SKM-1 (cell line): Measurements from ENCODE around the gene ASIC1.

Experiments
- DNase-seq: peaks from one replicate; lab custom pipeline; 2025; ENCODE audit not compliant: unreplicated experiment; lab: John Stamatoyannopoulos, UW

Gene ASIC1

GRCh38 chr12:50060120-50060468 lies 2.7 kb downstream of the ASIC1 start:
- no peak for DNase-seq

- no peak for DNase-seq
Measured at GRCh38 chr12:50061171-50061570, 3.8 kb downstream of the ASIC1 start.

- no peak for DNase-seq
Measured at GRCh38 chr12:50061946-50062686, 4.7 kb downstream of the ASIC1 start.

- DNase-seq = no peak
Measured at GRCh38 chr12:50062728-50063460, 5.5 kb downstream of the ASIC1 start.

- no peak for DNase-seq
Measured at GRCh38 chr12:50065726-50066310, 8.4 kb downstream of the ASIC1 start.

- DNase-seq = no peak
Measured at GRCh38 chr12:50066402-50066801, 9.0 kb downstream of the ASIC1 start.

- no peak for DNase-seq
Measured at GRCh38 chr12:50069069-50069468, 11.7 kb downstream of the ASIC1 start.

- DNase-seq = no peak
Measured at GRCh38 chr12:50069539-50069938, 12.1 kb downstream of the ASIC1 start.

- peak; percentile 49 for DNase-seq
Measured at GRCh38 chr12:50070314-50071060, 13.1 kb downstream of the ASIC1 start.

GRCh38 chr12:50072198-50072907 lies 15.0 kb downstream of the ASIC1 start:
- no peak for DNase-seq

- DNase-seq = no peak
Measured at GRCh38 chr12:50073206-50073605, 15.8 kb downstream of the ASIC1 start.

- DNase-seq = no peak
Measured at GRCh38 chr12:50073712-50074111, 16.3 kb downstream of the ASIC1 start.

GRCh38 chr12:50074936-50075807 lies 17.8 kb downstream of the ASIC1 start:
- DNase-seq = peak; percentile 26

- DNase-seq = no peak
Measured at GRCh38 chr12:50075808-50076170, 18.4 kb downstream of the ASIC1 start.

- DNase-seq = no peak
Measured at GRCh38 chr12:50077099-50077498, 19.7 kb downstream of the ASIC1 start.

- no peak for DNase-seq
Measured at GRCh38 chr12:50078281-50078680, 20.9 kb downstream of the ASIC1 start.

- no peak for DNase-seq
Measured at GRCh38 chr12:50079771-50080170, 22.4 kb downstream of the ASIC1 start.

GRCh38 chr12:50081096-50081808 lies 23.9 kb downstream of the ASIC1 start:
- no peak for DNase-seq

- no peak for DNase-seq
Measured at GRCh38 chr12:50082644-50083043, 25.2 kb downstream of the ASIC1 start.
